Measurements from ENCODE around the gene EXOC6B. TPM values are rescaled to one million over a fixed set of nuclear protein-coding genes. Genes with fewer than 3 reads are reported as not detected.

Gene EXOC6B
- total and polyA plus RNA-seq, 2 of the 8 experiments (the other 6 are each of a cell fraction or from before 2014, with no cell fraction given) = 13.5 to 33.0 TPM

- H4K20me1 ChIP-seq (replicated peaks in 1 of 2; ENCODE audit: control insufficient read depth in 1 of 2, insufficient read depth in 2 of 2, low read length in 2 of 2) = no peaks in the 10 kb centered on the region
- no peak overlapping the region for H3K9ac ChIP-seq (replicated peaks in 1 of 4; ENCODE audit: extremely low read depth in 1 of 4, low read depth in 3 of 4, low read length in 3 of 4)
- H3K27ac ChIP-seq (ENCODE audit: low read depth, low read length) = no peak overlapping the region
- no peak overlapping the region for H4K91ac ChIP-seq (replicated peaks; ENCODE audit: insufficient read length, low read length)
- no peak overlapping the region for H2AFZ ChIP-seq (ENCODE audit: low read length)
- H2BK12ac ChIP-seq (ENCODE audit: low read depth, low read length) = no peak overlapping the region
- ChIA-PET POLR2A (ENCODE audit: partially characterized antibody) (no interaction called here), CTCF (ENCODE audit: partially characterized antibody) (interaction anchor here (0.5 to 1.8 kb wide), 6 partner anchors 8 to 309 kb away, joined by 3 to 12 read pairs (median 3); no protein-coding TSS in a partner anchor)
- TF ChIP-seq SIN3A (conservative IDR thresholded peaks at IDR 0.05 in 1 of 2, IDR thresholded peaks at IDR 0.05 in 1 of 2; ENCODE audit: low read depth in 1 of 2, low read length in 2 of 2) = no peak
- TF ChIP-seq JUND (IDR thresholded peaks at IDR 0.05; ENCODE audit: low read length) = no peak
- no peak for TF ChIP-seq EZH2 (IDR thresholded peaks at IDR 0.05; ENCODE audit: low read depth, low read length, severe bottlenecking)
- no peak overlapping the region for H3K18ac ChIP-seq (ENCODE audit: extremely low read depth, low read length)
- FAIRE-seq (no peak), DNase-seq (ENCODE audit: low read depth in 1 of 2, low spot score in 2 of 2) (no peak)
- no peaks in the 10 kb centered on the region for H3K4me1 ChIP-seq (replicated peaks in 1 of 4; ENCODE audit: control insufficient read depth in 3 of 4, insufficient read depth in 4 of 4, low read length in 3 of 4)
- H2BK20ac ChIP-seq (ENCODE audit: low read length) = no peak overlapping the region
- H3K23me2 ChIP-seq (ENCODE audit: low read depth, low read length) = no peaks in the 10 kb centered on the region
- H3K4me2 ChIP-seq (ENCODE audit: insufficient read depth in 1 of 2, low read depth in 2 of 2, low read length in 2 of 2) = no peak overlapping the region
- no peak overlapping the region for H4K5ac ChIP-seq (ENCODE audit: insufficient read length, low read depth, low read length)
- peaks cover 0 to 3% of the 10 kb centered on the region in 2 experiments; a peak in 1 of 4 replicates for H3K9me3 ChIP-seq (ENCODE audit: insufficient read depth in 2 of 2, low read depth in 1 of 2, low read length in 1 of 2)
- H3K4ac ChIP-seq (replicated peaks; ENCODE audit: insufficient read length, low read depth, low read length) = no peak overlapping the region
- H3K79me2 ChIP-seq (ENCODE audit: control insufficient read depth in 1 of 2, insufficient read depth in 2 of 2, low read length in 2 of 2) = no peaks in the 10 kb centered on the region
- no peak overlapping the region for H2BK120ac ChIP-seq (replicated peaks; ENCODE audit: low read depth, low read length)
- 78% methylated on average over 3 of the region's 3 CpGs; no CpG with 5 or more reads in 1 of the 2 experiments for WGBS, 2 experiments (ENCODE audit: extremely low coverage in 1 of 2, insufficient coverage in 1 of 2, insufficient read length in 1 of 2, insufficient replicate concordance in 2 of 2, low coverage in 1 of 2, low lambda C conversion rate in 2 of 2, missing lambda C conversion rate in 1 of 2)
- no peak overlapping the region for H3K56ac ChIP-seq (replicated peaks; ENCODE audit: insufficient read length, low read depth, low read length)
- H3K14ac ChIP-seq (ENCODE audit: insufficient read length) = no peak overlapping the region
- H2AK5ac ChIP-seq (ENCODE audit: low read depth, low read length) = no peak overlapping the region
- no peaks in the 10 kb centered on the region for H3K27me3 ChIP-seq (replicated peaks in 1 of 4; ENCODE audit: control insufficient read depth in 3 of 4, extremely low read depth in 1 of 4, insufficient read depth in 3 of 4, low read length in 3 of 4)
- H3K79me1 ChIP-seq (ENCODE audit: low read depth, low read length) = no peaks in the 10 kb centered on the region
- no peak overlapping the region for H4K8ac ChIP-seq (ENCODE audit: extremely low read depth, insufficient read depth, low read length)
- H3K23ac ChIP-seq (ENCODE audit: insufficient read length) = no peak overlapping the region
- H2BK5ac ChIP-seq (ENCODE audit: low read depth, low read length) = no peak overlapping the region
- no peaks in the 10 kb centered on the region; a peak in 1 of 8 replicates for H3K36me3 ChIP-seq (ENCODE audit: control insufficient read depth in 2 of 4, insufficient read depth in 4 of 4, low read length in 3 of 4)
- no peak overlapping the region for H3K4me3 ChIP-seq (ENCODE audit: extremely low read depth in 1 of 4, insufficient read depth in 2 of 4, low read depth in 3 of 4, low read length in 4 of 4)
- no peak overlapping the region for H2BK15ac ChIP-seq (ENCODE audit: low read length)
These were observed 211.9 kb downstream of the EXOC6B start for GRCh38 chr2:72613931-72614330.
